K562 (cell line): Measurements from ENCODE around the gene TSPAN1. TPM values are rescaled to one million over a fixed set of nuclear protein-coding genes. Genes with fewer than 3 reads are reported as not detected.

Source experiments
- CBFA2T3 ChIP-seq: fragments of 450-650 bp; IDR thresholded peaks from 2 replicates; pipeline ENCODE4 v1.6.1; 2017
- ETV5 ChIP-seq: sonication (generic); formaldehyde crosslinking; IDR thresholded peaks from 2 replicates; pipeline ENCODE4 v1.4.0; 2020; ENCODE audit warnings: low read depth, mild to moderate bottlenecking, missing genetic modification reagents
- IFI16 ChIP-seq: fragments of 250-450 bp; sonication (Bioruptor Pico); IDR thresholded peaks from 2 replicates; pipeline ENCODE4 v2.1.2; 2022; ENCODE audit warnings: mild to moderate bottlenecking, inconsistent platforms
- JUND ChIP-seq, 2 experiments: IDR thresholded peaks; 2 replicates in 1 of 2; 3 replicates in 1 of 2; pipeline ENCODE4 v1.6.1; 2011; ENCODE audit warnings: borderline replicate concordance in 2 of 2, low read depth in 2 of 2, low read length in 2 of 2, improper control_type of control experiment in 1 of 2, missing biosample characterization in 1 of 2, missing genetic modification characterization in 1 of 2, missing genetic modification reagents in 1 of 2
- LARP7 ChIP-seq: fragments of 450-650 bp; IDR thresholded peaks from 2 replicates; pipeline ENCODE4 v1.6.1; 2016
- MAFF ChIP-seq: IDR thresholded peaks from 2 replicates; pipeline ENCODE4 v1.6.1; 2012; ENCODE audit warnings: low read length, improper control_type of control experiment
- MED1 ChIP-seq: sonication (generic); formaldehyde crosslinking; IDR thresholded peaks from 2 replicates; pipeline ENCODE4 v1.8.1; 2023; ENCODE audit warnings: missing genetic modification reagents, borderline replicate concordance
- MIER1 ChIP-seq: fragments of 450-650 bp; IDR thresholded peaks from 2 replicates; pipeline ENCODE4 v1.6.1; 2016; ENCODE audit warnings: antibody characterized with exemption, mild to moderate bottlenecking, low read depth
- NUFIP1 ChIP-seq: fragments of 450-650 bp; IDR thresholded peaks from 2 replicates; pipeline ENCODE4 v1.6.1; 2018; ENCODE audit not compliant: partially characterized antibody
- PCBP1 ChIP-seq: fragments of 200-400 bp; formaldehyde crosslinking; IDR thresholded peaks from 2 replicates; pipeline ENCODE4 v1.6.1; 2018; ENCODE audit warnings: mild to moderate bottlenecking, low read depth, low read length; ENCODE audit not compliant: poor library complexity, severe bottlenecking
- POLR2A ChIP-seq: fragments of 450-650 bp; conservative IDR thresholded peaks from 2 replicates; pipeline ENCODE4 v1.6.1; 2016
- PTBP1 ChIP-seq: fragments of 200-400 bp; formaldehyde crosslinking; IDR thresholded peaks from 2 replicates; pipeline ENCODE4 v1.6.1; 2017; ENCODE audit warnings: low read depth, low read length
- SFPQ ChIP-seq: fragments of 200-400 bp; formaldehyde crosslinking; IDR thresholded peaks from 2 replicates; pipeline ENCODE4 v1.6.1; 2017; ENCODE audit warnings: mild to moderate bottlenecking, low read depth, low read length, moderate library complexity
- TARDBP ChIP-seq: fragments of 450-650 bp; IDR thresholded peaks from 2 replicates; pipeline ENCODE4 v1.6.1; 2016
- TBL1XR1 ChIP-seq, 2 experiments: IDR thresholded peaks; 2 replicates each; pipeline ENCODE4 v1.6.1; 2012; ENCODE audit warnings: improper control_type of control experiment in 2 of 2, low read length in 2 of 2, mild to moderate bottlenecking in 1 of 2
- ZEB2 ChIP-seq: fragments of 450-650 bp; IDR thresholded peaks from 2 replicates; pipeline ENCODE4 v1.6.1; 2016
- ZNF431 ChIP-seq: sonication (generic); formaldehyde crosslinking; IDR thresholded peaks from 2 replicates; pipeline ENCODE4 v1.8.0; 2022; ENCODE audit warnings: mild to moderate bottlenecking, missing genetic modification reagents
- ZNF764 ChIP-seq: fragments of 250-450 bp; sonication (Bioruptor Pico); IDR thresholded peaks from 2 replicates; pipeline ENCODE4 v1.4.0; 2020; ENCODE audit warnings: low read depth, mild to moderate bottlenecking, moderate library complexity
- ZNF77 ChIP-seq: fragments of 250-450 bp; sonication (Bioruptor Pico); IDR thresholded peaks from 2 replicates; pipeline ENCODE4 v1.5.0; 2020
- polyA plus RNA-seq, 8 experiments: library from polyadenylated mRNA; depleted of rRNA in 4 of 8; stranded (reverse) in 5 of 8; unstranded in 3 of 8; fragments of >200 nt; fragmentation: Nextera tagmentation in 2 of 8; fragmentation: Illumina TruSeq in 1 of 8; extraction: Ambion mirVana in 2 of 8; extraction: Trizol in 1 of 8; gene quantifications; 2 replicates each; pipeline versions ENCODE4 v1.2.1 to v1.2.3, GENCODE V29; 2011 to 2014; ENCODE audit warnings: inconsistent platforms in 1 of 8, missing spikeins in 1 of 8
- total RNA-seq, 7 experiments: library from RNA; depleted of rRNA in 6 of 7; stranded (reverse); fragments of >200 nt in 6 of 7; fragmentation: Illumina TruSeq in 2 of 7; extraction: Trizol in 2 of 7; gene quantifications; 2 replicates each; pipeline versions ENCODE4 v1.2.1 to v1.2.3, GENCODE V29; 2011 to 2021; ENCODE audit warnings: low replicate concordance in 1 of 7
- TF ChIP-seq, protein P1 (sequence below), 2 experiments: fragments of 450-650 bp; conservative IDR thresholded peaks; 2 replicates each; pipeline ENCODE4 v1.6.1; 2017; ENCODE audit warnings: mild to moderate bottlenecking in 2 of 2, moderate library complexity in 2 of 2
- TF ChIP-seq, protein P2 (sequence below): sonication (generic); formaldehyde crosslinking; IDR thresholded peaks from 2 replicates; pipeline ENCODE4 v1.8.1; 2023; ENCODE audit warnings: mild to moderate bottlenecking, missing genetic modification reagents

Gene TSPAN1
- total and polyA plus RNA-seq, 9 of the 15 experiments (the other 6 are each of a cell fraction or from before 2014, with no cell fraction given), result 0.58 TPM; not detected in 8

DNA sequence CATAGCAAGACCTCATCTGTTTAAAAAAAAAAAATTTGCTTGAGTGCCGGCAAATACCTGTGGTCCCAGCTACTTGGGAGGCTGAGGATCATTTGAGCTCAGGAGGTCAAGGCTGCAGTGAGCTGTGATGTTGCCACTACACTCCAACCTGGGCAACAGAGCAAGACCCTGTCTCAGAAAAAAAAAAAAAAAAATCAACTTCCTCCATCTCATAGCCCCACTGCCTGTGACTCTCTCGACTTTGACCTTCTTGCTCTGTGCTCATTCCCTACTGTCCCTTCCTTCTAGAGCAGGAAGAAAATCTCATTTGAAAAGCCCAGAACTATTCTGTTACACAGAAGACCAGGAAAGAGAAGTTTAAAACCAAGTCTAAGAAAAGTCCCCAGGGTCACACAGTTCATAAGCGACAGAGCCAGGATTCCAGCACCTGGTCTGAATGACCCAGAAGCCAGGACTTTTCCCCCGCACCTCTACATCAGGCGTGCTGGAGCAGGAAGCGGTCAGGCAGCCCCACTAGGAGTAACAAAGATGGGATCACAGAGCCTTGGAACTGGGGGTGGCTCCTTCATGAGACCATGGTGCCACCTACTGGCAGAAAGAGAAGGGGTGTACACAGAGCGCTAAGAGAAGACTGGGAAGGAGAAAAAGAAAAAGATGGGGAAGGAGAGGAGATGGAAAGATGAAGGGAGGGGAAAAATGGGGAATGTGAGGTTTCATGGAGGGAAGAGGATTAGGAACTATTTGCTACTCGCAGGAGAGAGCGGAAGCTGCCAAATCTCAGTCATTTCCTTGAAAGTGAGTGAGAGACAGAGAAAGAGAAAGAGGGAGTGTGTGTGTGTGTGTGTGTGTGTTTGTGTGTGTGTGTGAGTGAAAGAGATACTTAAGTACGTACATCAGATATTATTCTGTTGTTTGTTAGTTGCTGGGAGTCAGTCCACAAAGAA lies 4.5 kb downstream of the TSPAN1 start (continued):
- no peak for TF ChIP-seq SFPQ
- TF ChIP-seq POLR2A, result no peak
- TF ChIP-seq MAFF, result no peak
- no peak for TF ChIP-seq IFI16
- no peak for TF ChIP-seq ZNF764 (CRISPR knock-in tag)
- 0 out of 2 replicates have a peak, but pooled peaks have one; percentile 51 for TF ChIP-seq TARDBP
- no peak for TF ChIP-seq ETV5
- no peak for TF ChIP-seq ZNF77 (CRISPR knock-in tag)
- TF ChIP-seq MED1 (CRISPR knock-in tag), result no peak
- TF ChIP-seq TBL1XR1 (IDR thresholded peaks at IDR 0.05; ENCODE audit: low read length in 2 of 2), result peak in 1 of 2 experiments; percentile 57; a peak in 2 of 4 replicates
- peak; percentile 59; the same call in 1 of the 2 replicates for TF ChIP-seq JUND (IDR thresholded peaks at IDR 0.05; ENCODE audit: borderline replicate concordance, low read depth, low read length)
- peak; percentile 37; the same call in 1 of the 3 replicates for TF ChIP-seq JUND (tag; IDR thresholded peaks at IDR 0.05; ENCODE audit: borderline replicate concordance, low read depth, low read length)
- TF ChIP-seq, protein P1, sequence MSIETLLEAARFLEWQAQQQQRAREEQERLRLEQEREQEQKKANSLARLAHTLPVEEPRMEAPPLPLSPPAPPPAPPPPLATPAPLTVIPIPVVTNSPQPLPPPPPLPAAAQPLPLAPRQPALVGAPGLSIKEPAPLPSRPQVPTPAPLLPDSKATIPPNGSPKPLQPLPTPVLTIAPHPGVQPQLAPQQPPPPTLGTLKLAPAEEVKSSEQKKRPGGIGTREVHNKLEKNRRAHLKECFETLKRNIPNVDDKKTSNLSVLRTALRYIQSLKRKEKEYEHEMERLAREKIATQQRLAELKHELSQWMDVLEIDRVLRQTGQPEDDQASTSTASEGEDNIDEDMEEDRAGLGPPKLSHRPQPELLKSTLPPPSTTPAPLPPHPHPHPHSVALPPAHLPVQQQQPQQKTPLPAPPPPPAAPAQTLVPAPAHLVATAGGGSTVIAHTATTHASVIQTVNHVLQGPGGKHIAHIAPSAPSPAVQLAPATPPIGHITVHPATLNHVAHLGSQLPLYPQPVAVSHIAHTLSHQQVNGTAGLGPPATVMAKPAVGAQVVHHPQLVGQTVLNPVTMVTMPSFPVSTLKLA (conservative IDR thresholded peaks at IDR 0.05), result 0 out of 4 replicates have a peak, but pooled peaks of 1 of the 2 experiments have one; percentile 23
- peak; percentile 34; the same call in 1 of the 2 replicates for TF ChIP-seq ZEB2
- TF ChIP-seq NUFIP1, result no peak
- no peak for TF ChIP-seq MIER1
- no peak for TF ChIP-seq PCBP1
- TF ChIP-seq ZNF431 (CRISPR knock-in tag), result no peak
- peak; percentile 99 for TF ChIP-seq LARP7
- peak; percentile 11; the same call in 1 of the 2 replicates for TF ChIP-seq CBFA2T3
- TF ChIP-seq, protein P2, sequence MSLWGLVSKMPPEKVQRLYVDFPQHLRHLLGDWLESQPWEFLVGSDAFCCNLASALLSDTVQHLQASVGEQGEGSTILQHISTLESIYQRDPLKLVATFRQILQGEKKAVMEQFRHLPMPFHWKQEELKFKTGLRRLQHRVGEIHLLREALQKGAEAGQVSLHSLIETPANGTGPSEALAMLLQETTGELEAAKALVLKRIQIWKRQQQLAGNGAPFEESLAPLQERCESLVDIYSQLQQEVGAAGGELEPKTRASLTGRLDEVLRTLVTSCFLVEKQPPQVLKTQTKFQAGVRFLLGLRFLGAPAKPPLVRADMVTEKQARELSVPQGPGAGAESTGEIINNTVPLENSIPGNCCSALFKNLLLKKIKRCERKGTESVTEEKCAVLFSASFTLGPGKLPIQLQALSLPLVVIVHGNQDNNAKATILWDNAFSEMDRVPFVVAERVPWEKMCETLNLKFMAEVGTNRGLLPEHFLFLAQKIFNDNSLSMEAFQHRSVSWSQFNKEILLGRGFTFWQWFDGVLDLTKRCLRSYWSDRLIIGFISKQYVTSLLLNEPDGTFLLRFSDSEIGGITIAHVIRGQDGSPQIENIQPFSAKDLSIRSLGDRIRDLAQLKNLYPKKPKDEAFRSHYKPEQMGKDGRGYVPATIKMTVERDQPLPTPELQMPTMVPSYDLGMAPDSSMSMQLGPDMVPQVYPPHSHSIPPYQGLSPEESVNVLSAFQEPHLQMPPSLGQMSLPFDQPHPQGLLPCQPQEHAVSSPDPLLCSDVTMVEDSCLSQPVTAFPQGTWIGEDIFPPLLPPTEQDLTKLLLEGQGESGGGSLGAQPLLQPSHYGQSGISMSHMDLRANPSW, result no peak
- no peak for TF ChIP-seq PTBP1
